Measurements from ENCODE around the gene APOH.

DNA sequence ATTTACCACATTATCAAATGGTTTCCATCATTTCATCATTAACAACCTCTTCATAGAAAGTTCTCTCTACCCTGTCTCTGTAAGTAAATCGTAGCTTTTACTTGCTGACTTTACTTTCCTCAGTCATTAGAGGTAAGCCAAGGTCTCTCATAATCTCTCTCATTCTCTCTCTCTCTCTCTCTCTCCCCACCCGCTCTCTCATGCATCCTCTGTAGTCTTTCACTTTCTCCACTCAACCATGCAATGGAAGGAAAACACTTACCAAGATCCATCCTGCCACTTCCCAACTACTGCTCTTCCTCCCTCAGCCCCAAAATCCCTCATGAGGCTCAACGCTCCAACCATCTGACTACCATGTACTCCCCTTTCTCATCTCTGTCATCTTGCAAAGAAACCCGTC lies 43.4 kb downstream of the APOH start:
- TF ChIP-seq GATA1 (IDR thresholded peaks at IDR 0.05; ENCODE audit: low read depth, low read length) (no peak), POLR2A (IDR thresholded peaks at IDR 0.05; ENCODE audit: low read length) (no peak)
